ENCODE measurements around the gene ASB13. TPM values are rescaled to one million over a fixed set of nuclear protein-coding genes. Genes with fewer than 3 reads are reported as not detected.

Gene ASB13
- total and polyA plus RNA-seq, 2 of the 13 experiments (the other 11 are each of a cell fraction or from before 2014, with no cell fraction given) = 9.3 to 15.4 TPM

GRCh38 chr10:5650664-5651387 lies 15.6 kb downstream of the ASB13 start:
- Histone ChIP-seq H3K79me2 (ENCODE audit: insufficient read depth, low read length) (no peaks in the 10 kb centered on the region), H3K27ac (ENCODE audit: extremely low read length, insufficient read depth, low read length) (no peak overlapping the region), H3K27me3 (ENCODE audit: control insufficient read depth in 1 of 2, insufficient read depth in 2 of 2, low read length in 2 of 2) (no peaks in the 10 kb centered on the region), H3K4me1 (ENCODE audit: insufficient read depth, low read length) (peaks cover 35% of the 10 kb centered on the region), H3K9ac (ENCODE audit: insufficient read depth, low read depth, low read length) (no peak overlapping the region), H3K36me3 (replicated peaks in 1 of 2; ENCODE audit: control insufficient read depth in 1 of 2, insufficient read depth in 2 of 2, low read length in 2 of 2) (peaks cover 1 to 4% of the 10 kb centered on the region in 2 experiments; a peak in 1 of 5 replicates), H3K9me3 (ENCODE audit: low read length) (no peaks in the 10 kb centered on the region), H2AFZ (ENCODE audit: low read length) (no peak overlapping the region), H3K4me2 (ENCODE audit: low read depth, low read length) (no peak overlapping the region), H3K4me3 (replicated peaks in 1 of 3; ENCODE audit: insufficient read depth in 1 of 3, low read depth in 2 of 3, low read length in 3 of 3) (no peak overlapping the region), H4K20me1 (ENCODE audit: insufficient read depth, low read length) (no peaks in the 10 kb centered on the region)
- intact Hi-C loops (cut with micrococcal nuclease; ENCODE audit: unreplicated experiment) (no loop called here), in situ Hi-C loops (cut with HindIII; ENCODE audit: extremely low pct_ligation_motif_present, low pct_unique_long_range_greater_than_20kb) (no loop called here)
- peak; percentile 21; the same call in 1 of the 2 replicates for TF ChIP-seq SALL1 (CRISPR knock-in tag; IDR thresholded peaks at IDR 0.05)
- TF ChIP-seq ZBTB38 (CRISPR knock-in tag; IDR thresholded peaks at IDR 0.05) = peak; percentile 93
- no peak for TF ChIP-seq AGO1 (IDR thresholded peaks at IDR 0.05; ENCODE audit: low read depth, low read length, poor library complexity, severe bottlenecking)
- TF ChIP-seq ZSCAN25 (CRISPR knock-in tag; IDR thresholded peaks at IDR 0.05) = peak; percentile 92
- TF ChIP-seq, protein P1, sequence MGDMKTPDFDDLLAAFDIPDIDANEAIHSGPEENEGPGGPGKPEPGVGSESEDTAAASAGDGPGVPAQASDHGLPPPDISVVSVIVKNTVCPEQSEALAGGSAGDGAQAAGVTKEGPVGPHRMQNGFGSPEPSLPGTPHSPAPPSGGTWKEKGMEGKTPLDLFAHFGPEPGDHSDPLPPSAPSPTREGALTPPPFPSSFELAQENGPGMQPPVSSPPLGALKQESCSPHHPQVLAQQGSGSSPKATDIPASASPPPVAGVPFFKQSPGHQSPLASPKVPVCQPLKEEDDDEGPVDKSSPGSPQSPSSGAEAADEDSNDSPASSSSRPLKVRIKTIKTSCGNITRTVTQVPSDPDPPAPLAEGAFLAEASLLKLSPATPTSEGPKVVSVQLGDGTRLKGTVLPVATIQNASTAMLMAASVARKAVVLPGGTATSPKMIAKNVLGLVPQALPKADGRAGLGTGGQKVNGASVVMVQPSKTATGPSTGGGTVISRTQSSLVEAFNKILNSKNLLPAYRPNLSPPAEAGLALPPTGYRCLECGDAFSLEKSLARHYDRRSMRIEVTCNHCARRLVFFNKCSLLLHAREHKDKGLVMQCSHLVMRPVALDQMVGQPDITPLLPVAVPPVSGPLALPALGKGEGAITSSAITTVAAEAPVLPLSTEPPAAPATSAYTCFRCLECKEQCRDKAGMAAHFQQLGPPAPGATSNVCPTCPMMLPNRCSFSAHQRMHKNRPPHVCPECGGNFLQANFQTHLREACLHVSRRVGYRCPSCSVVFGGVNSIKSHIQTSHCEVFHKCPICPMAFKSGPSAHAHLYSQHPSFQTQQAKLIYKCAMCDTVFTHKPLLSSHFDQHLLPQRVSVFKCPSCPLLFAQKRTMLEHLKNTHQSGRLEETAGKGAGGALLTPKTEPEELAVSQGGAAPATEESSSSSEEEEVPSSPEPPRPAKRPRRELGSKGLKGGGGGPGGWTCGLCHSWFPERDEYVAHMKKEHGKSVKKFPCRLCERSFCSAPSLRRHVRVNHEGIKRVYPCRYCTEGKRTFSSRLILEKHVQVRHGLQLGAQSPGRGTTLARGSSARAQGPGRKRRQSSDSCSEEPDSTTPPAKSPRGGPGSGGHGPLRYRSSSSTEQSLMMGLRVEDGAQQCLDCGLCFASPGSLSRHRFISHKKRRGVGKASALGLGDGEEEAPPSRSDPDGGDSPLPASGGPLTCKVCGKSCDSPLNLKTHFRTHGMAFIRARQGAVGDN (CRISPR knock-in tag; IDR thresholded peaks at IDR 0.05) = peak; percentile 85
- peak; percentile 49; the same call in 1 of the 2 replicates for TF ChIP-seq MAX (IDR thresholded peaks at IDR 0.05)
- peak; percentile 15; the same call in 1 of the 2 replicates for TF ChIP-seq GABPB1 (CRISPR knock-in tag; IDR thresholded peaks at IDR 0.05)
- 0 out of 2 replicates have a peak, but pooled peaks have one; percentile 21 for TF ChIP-seq ERF (CRISPR knock-in tag; IDR thresholded peaks at IDR 0.05)
- no peak for TF ChIP-seq TERF1 (CRISPR knock-in tag; IDR thresholded peaks at IDR 0.05)
- no peak for TF ChIP-seq TCF7 (IDR thresholded peaks at IDR 0.05; ENCODE audit: low read depth)
- FAIRE-seq (no peak), ATAC-seq (0 out of 3 replicates have a peak, but pooled peaks have one; percentile 13), DNase-seq (ENCODE audit: low spot score) (no peak)
- ChIA-PET POLR2A (interaction anchor here (1.1 kb wide), 1 partner anchor 9 kb away, joined by 3 read pairs; no protein-coding TSS in a partner anchor), CTCF (ENCODE audit: low intra/inter-chr PET ratio, low total read pairs) (no interaction called here)
- BruUV-seq (replicated peaks) = no TSS peak
- 84% methylated on average over 12 of the region's 20 CpGs for WGBS (ENCODE audit: low lambda C conversion rate)
